HG02884 (cell line): ENCODE data around the gene GNA12.
"Not testable (repeated sequence)": the region's sequence is repeated elsewhere in the genome, so short reads cannot be mapped to it uniquely, and the experiment has no call there.

ENCODE experiments used
- ATAC-seq: cut with Tn5 transposase; IDR thresholded peaks from one replicate; pipeline ENCODE4 v1.9.1; 2021; ENCODE audit warnings: mild to moderate bottlenecking, moderate library complexity; ENCODE audit not compliant: unreplicated experiment

The GNA12 gene

DNA sequence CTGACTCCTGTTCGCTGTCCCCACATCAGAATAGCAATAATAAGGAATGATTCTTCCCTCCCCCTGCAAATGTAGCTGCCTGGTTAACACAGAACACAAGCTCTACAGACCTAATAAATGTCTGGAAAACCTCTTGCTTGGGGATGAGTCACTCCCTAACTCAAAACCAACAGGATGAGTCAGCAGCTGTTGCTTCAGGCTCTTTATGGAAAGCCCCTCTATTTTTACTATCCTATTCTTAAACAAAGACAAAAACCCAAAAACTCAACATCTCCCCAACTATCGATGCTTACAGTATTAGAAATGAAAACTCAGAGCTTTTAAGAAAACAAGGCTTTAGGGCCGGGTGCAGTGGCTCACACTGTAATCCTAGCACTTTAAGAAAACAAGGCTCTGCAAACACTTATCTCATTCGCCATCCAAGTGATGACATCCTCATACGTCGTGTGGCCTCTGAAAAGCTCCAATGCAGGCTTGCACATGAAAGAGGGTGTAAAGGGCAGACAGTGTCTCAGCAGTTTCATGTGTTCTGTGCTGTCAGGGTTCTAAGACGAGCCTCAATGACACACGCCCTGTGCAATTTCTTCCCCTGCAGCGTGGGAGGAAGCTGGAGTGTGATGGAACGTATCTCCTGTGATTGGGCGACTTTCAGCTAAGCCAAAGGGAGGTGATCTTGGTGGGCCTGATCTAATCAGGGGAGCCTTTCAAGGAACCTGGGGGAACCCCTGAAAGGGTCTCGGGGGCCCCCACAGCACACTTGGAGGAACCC, 86.0 kb downstream of the GNA12 start:
- peak; percentile 81 for ATAC-seq

DNA sequence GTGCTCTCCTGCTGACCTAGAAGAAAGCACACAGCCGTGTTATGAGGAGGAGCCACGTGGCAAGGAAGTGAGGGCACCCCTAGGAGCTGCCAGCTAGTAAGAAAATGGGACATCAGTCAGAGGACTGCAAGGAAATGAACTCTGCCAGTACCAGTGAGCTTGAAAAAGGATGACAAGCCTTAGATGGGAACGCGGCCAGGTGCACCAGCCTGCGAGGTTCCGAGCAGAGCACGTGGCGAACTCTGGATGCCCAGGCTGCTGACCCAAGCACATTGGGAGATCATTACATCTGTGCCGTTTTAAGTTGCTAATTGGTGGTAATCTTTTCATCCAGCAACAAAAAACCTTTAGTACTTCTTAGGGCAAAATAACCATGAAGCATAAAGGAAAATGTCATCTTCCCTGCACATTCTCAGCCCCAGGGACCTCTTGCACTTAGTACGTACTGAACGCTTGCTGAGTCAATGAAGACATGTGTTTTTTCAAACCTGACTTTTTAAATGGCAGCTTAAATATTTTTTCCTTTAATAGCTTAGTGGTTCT, 86.7 kb downstream of the GNA12 start:
- ATAC-seq = peak; percentile 7

DNA sequence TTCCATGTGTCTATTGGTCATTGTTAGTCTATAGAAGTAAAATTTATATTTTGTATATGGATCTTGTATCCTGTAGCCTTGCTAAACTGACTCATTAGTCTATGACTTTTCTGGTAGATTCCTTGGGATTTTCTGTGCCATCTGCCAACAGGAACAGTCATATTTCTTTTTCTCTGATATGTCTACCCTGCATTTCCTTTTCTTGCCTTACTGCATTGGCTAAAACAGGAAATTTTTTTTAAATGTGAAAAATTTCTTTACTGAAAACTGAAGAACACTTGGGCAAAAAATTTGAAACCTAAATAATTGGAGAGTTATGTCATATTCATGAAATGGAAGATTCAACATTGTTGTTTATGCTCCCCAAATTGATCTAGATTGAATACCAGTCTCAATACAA, 88.6 kb downstream of the GNA12 start:
- no peak for ATAC-seq

DNA sequence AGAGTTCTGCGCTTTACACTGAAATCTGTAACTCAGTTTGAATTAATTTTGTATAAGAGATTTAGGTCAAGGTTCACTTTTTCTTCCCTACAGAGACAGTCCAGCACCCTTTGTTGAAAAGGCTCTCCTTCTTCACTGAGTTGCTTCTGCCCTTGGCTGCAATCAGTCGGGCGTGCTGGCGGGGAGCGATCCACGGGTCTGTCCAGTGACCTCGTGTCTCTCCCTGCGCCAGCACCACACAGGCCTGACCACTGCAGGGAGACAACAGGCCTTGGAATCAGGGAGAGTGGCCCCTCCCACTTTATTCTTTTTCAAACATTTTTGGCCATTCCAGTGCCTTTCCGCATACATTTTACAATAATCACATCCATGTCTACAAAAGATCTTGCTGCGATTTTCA, 89.2 kb downstream of the GNA12 start:
- no peak for ATAC-seq

DNA sequence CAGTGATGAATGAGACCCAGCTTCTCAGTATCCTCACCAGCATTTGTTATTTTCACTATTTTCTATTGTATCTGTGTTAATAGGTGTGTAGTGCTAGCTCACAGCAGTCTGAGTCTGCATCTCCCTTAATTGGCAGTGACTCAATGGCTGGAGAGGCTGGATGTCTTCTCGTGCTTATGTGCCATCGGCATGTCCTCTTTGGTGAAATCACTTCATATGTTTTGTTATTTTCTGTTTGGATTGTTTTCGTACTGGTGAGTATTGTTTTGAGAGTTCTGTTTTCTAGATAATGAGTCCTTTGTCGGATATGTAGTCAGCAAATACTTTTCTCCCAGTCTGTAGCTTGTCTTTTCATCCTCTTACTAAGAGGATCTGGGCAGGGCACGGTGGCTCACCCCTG, 90.0 kb downstream of the GNA12 start:
- ATAC-seq = no peak

DNA sequence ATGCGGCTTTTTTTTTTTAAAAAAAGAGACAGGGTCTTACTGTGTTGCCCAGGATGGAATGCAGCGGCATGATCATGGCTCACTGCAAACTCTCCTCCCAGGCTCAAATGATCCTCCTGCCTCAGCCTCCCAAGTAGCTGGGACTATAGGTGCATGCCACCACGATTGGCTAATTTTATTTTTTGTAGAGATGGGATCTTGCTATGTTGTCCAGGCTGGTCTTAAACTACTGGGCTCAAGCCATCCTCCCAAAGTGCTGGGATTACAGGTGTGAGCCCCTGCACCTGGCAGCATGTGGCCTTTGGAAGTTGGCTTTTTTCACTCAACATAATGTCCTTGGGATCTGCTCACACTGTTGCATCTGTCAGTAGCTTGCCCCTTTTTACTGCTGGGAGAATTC, 91.0 kb downstream of the GNA12 start:
- ATAC-seq = no peak

DNA sequence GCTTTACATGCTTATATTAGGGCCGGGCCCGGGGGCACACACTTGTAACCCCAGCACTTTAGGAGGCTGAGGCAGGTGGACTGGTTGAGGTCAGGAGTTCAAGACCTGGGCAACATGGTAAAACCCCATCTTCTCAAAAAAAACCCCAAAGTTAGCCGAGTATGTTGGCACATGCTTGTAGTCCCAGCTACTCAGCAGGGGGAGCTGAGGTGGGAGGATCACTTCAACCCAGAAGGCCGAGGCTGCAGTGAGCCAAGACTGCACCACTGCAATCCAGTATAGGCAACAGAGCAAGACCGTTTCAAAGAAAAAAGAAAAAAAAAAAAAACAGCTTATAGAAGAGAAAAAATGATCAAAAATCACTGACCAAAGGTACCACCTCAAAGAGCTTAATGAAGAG, 93.0 kb downstream of the GNA12 start:
- no peak for ATAC-seq

DNA sequence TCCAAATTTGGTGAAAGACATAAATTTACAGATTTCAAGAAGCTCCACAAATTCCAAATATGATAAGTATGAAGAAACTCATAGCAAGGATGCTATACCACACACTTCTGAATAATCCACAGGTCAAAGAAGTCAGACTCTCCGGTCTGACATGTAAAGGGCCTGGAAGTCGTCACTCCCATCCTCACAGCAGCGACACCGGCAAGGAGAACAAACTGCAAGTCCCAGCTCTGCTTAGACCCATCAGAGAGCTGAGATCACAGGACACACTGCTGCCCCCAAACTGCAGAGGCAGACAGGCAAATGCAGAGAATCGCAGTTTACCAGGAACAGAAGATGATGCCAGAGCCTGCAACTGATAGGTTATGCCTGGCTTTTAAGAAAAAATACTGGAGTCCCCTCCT, 94.1 kb downstream of the GNA12 start:
- ATAC-seq = no peak

DNA sequence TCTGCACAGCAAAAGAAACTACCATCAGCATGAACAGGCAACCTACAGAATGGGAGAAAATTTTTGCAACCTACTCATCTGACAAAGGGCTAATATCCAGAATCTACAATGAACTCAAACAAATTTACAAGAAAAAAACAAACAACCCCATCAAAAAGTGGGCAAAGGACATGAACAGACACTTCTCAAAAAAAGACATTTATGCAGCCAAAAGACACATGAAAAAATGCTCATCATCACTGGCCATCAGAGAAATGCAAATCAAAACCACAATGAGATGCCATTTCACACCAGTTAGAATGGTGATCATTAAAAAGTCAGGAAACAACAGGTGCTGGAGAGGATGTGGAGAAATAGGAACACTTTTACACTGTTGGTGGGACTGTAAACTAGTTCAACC, 95.4 kb downstream of the GNA12 start:
- not testable (repeated sequence) for ATAC-seq

DNA sequence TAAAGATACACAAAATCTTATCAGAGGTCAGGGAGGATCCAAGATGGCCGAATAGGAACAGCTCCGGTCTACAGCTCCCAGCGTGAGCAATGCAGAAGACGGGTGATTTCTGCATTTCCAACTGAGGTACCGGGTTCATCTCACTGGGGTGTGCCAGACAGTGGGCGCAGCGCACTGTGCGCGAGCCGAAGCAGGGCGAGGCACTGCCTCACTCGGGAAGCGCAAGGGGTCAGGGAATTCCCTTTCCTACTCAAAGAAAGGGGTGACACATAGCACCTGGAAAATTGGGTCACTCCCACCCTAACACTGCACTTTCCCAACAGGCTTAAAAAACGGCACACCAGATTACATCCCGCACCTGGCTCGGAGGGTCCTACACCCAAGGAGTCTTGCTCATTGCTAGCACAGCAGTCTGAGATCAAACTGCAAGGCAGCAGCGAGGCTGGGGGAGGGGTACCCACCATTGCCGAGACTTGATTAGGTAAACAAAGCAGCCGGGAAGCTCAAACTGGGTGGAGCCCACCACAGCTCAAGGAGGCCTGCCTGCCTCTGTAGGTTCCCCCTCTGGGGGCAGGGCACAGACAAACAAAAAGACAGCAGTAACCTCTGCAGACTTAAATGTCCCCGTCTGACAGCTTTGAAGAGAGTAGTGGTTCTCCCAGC, 100.5 kb downstream of the GNA12 start:
- not testable (repeated sequence) for ATAC-seq

DNA sequence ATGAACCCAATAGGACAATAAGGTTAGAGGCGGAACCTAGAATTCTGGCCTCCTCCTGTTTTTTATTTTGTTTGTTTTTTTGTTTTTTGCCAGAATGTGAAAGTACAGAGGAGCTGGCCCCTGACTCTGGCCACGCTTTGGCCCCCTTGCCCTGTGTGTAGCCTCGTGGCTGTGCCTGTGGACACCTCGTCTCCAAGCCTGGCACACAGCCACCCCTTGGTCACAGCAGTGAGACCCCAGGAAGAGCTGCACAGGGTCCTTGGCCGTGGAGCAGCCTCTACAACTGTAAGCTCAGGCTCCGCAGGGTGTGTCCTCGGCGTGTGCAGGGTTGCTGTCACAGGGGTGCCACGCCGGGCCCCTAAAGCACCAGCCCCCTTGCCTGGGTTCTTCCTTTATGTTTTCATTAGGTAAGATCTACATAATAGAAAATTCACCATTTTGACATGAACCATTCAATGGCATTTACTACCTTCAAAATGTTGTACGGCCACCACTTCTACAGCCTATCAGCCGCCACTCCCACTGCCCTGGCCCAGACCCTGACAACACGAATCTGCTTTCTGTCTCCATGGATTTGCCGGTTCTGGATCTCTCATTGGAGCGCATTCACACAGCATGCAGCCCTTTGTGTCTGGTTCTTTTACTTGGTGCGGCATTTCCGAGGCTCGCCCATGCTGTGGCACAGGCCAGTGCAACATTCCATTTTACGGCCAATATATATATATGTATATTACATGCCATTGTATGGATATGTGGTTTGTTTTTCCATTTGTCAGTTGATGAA, 105.2 kb downstream of the GNA12 start:
- ATAC-seq = no peak

DNA sequence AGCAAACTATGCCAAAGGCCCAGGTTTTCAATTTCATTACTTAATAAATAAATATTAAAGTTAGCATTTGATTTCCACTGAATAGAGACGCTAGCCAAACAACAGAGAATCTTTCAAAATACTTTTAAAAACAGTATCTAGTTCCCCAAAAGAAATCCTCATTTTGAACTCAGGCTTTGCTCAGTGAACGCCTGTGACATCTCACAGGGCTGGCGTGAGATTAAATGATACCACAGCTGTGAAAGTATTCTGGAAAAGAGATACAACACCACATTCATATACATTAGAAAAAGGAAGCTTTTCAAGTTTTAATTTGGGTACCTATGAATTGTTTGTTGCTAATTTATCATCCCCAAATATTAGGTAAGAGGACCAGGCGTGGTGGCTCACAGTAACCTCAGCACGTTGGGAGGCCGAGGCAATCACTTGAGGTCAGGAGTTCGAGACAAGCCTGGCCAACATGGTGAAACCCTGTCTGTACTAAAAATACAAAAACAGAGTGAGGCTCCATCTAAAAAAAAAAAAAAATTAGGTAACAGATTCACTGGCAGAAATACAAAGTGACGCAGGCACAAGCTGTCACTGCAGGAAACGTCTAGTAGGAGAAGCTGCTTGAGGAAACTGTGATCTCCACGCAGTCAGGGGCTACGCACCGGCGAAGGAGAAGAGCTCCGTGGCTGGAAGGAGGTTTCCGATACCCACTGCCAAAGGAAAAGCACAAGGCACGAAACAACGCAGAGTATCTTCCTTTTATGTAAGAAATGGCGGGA, 106.2 kb downstream of the GNA12 start:
- ATAC-seq = no peak

DNA sequence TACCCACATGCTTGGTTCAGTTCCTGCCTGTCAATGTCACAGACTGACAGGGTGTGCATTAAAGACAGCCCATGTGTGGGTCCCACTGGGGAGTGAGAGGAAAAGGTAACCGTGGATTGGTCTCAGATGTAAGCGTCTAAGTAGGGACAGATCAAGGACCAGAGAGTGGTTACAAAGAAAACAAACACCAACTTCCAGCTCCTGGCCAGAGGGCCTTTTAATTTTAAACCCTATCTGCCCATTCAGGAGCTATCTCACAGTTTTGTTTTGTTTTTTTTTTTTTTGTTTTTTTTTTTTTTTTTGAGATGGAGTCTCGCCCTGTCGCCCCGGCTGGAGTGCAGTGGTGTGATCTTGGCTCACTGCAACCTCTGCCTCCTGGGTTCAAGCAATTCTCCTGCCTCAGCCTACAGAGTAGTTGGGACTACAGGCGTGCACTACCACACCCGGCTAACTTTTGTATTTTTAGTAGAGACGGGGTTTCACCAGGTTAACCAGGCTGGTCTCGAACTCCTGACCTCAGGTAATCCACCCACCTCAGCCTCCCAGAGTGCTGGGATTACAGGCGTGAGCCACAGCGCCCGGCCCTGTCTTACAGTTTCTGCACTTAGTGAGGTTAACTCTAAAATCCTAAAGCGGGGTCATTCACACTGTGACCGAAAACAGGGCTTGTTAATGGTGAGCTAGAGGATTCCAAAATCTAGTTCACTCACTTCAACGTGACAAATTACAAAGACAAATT, 106.9 kb downstream of the GNA12 start:
- not testable (repeated sequence) for ATAC-seq

DNA sequence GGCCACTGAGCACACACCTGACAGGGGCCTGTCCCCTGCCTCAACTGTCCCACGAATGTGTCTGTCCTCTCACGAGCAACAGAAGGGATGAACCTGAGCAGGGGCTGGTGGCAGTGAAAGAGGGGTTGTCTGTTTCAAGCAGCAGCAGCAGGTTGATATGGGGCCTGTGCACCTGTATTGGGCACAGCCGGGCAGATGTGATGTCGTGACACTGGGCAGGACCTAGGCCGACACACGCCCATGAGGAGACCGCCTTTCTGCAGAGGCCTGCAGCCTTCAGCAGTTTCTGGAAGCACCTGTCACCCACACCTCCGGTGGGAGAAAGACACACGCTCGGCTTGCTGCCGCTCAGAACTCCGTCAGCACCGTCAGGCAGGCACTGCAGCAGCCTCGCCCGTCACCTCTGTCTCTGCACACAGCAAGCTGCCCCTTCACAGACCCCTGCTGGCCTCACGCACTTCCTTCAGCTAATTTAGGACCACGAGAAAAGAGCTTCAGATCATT, 107.6 kb downstream of the GNA12 start:
- no peak for ATAC-seq

DNA sequence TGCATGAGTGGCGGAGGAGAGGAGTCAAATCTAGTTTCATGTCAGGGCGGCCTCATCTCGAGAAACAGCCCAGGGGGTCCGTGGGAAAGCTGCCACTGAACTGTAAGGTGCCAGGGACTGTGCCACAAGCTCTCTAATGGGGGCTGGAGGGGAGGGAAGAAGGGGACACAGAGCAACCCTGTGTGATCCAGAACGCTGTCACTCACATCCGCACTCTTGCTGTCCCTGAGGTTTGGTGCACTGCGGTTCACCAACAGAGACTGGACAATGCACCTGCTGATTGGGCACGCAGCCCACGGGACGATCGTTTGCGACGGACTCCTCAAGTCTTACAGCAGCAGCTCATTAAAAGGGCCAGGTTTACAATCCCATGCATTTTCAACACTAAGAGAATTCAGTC, 108.4 kb downstream of the GNA12 start:
- ATAC-seq = no peak

DNA sequence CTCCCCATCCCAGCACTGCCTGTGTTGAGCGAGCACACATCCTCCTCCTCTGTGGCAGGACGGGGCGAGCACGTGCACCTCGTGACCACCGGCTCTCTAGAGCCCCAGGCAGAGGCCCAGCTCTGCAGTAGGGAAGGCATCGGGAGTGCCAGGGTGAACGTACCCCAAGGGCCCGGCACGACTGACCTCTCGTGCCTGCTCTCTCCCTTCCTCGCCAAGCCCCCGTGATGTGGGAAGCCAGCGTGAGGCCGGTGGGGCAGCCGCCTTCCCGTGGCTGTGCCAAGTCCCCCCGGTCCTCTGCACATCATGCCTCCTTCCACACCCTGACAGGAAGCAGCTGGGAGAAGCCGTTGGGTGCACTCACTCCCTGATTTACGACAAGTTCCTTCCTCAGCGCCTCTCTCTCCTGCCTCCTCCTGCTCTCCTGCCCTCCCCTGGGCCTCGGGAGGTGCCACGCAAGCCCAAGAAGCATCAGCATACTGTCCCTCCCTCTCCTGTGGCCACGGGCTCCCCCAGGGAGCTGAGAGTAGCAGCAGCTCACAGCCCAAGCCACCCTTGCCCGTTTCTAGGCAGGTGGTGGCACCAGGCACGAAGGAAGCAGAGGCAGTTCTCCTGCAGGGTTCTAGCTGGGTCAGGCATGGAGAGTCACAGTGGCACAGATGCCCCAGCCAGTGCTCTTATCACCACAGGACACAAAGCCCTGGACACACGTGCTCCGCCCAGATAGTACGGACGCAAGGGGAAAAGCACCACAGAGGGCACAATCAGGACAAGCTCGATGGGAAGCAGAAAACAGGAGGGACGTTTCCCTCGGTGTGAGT, 109.1 kb downstream of the GNA12 start:
- ATAC-seq = no peak

DNA sequence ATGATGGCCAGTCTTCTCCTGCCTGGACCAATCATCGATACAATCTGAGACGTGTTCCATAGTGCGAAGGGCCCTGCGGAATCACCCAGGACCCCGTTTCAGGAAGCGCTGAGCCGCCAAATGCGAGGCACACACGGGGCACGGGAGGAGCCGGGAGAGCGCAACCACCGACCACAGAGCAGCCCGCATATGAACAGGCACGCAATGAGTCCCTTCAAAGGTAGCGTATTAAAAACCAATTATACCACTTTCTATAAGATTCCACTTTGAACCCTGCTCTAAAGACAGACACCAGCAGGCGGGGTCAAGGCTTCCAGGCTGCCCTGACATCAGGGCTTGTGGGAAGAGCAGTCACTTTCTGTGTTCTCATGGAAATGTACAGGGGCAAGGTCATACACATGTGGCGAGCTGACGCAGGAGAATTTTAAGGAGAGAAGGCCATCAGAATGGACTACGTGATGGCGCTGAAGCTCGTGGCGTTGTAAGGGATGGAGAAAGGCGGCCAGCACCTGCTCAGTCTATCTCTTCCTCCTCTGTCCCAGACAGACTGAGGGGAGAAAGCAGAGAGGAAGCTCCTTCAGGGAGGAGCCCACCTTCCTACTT, 109.9 kb downstream of the GNA12 start:
- ATAC-seq = no peak

DNA sequence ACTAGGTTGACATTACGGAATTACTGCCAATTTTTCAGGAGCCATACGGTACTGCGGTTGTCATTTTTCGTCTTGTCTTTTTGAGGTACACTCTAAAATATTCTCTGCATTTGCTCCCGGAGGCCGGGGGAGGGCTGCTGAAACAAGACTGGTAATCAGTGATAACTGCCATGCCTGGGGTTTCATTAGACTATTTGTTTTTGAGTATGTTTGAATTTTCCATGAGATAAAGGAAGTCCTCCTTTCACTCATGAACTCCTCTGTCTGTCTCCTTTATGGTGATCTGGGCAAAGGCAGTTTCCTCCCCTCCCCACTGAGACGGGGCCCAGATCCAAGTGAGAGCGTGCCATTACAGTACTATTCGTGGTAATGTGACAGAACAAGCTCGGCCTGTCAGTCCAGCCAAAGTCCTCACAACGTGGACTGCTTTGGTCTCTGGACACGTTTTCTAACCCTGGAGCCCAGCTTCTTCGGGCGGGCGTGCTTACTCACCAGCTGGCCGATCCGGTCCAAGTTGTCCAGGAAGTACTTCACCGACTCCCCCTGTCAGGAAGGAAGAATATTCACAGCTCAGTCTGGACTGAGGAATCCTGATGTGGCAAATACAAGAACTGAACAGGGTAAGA, 111.0 kb downstream of the GNA12 start:
- ATAC-seq = no peak
